ENCODE results near the gene ZNF22. TPM values are rescaled to one million over a fixed set of nuclear protein-coding genes. Genes with fewer than 3 reads are reported as not detected.

Gene ZNF22
- total RNA-seq, 1 donor from 2014 or later = 26.9 TPM

DNA sequence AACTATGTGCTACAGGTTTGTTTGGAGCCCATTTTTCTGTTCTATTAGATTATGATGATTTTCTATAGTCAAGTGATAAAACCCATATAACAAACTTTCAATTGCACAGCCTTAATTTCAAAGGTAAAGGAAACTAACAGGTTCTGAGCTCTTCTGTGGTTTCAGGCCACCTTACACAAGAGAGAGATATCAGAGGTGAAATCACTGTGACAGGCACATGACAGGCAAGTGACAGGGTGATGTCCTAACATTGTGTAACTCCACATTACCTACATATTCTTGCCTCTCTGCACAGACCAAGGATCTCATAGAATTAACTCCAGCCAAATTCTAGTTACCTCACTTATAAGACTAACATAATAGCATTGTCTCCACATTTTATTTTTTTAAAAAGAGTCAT is 35.0 kb downstream of the ZNF22 start:
- Histone ChIP-seq H3K4me3 (no peak overlapping the region), H3K4me1 (no peaks in the 10 kb centered on the region), H3K27me3 (no peaks in the 10 kb centered on the region), H3K9me3 (no peaks in the 10 kb centered on the region), H3K36me3 (no peaks in the 10 kb centered on the region), H3K27ac (no peak overlapping the region)
- ATAC-seq = no peak
- TF ChIP-seq, protein P1, sequence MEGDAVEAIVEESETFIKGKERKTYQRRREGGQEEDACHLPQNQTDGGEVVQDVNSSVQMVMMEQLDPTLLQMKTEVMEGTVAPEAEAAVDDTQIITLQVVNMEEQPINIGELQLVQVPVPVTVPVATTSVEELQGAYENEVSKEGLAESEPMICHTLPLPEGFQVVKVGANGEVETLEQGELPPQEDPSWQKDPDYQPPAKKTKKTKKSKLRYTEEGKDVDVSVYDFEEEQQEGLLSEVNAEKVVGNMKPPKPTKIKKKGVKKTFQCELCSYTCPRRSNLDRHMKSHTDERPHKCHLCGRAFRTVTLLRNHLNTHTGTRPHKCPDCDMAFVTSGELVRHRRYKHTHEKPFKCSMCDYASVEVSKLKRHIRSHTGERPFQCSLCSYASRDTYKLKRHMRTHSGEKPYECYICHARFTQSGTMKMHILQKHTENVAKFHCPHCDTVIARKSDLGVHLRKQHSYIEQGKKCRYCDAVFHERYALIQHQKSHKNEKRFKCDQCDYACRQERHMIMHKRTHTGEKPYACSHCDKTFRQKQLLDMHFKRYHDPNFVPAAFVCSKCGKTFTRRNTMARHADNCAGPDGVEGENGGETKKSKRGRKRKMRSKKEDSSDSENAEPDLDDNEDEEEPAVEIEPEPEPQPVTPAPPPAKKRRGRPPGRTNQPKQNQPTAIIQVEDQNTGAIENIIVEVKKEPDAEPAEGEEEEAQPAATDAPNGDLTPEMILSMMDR (IDR thresholded peaks at IDR 0.05) = no peak
- DNase-seq = no peak
- intact Hi-C loops (cut with DNase I) = no loop called here

- intact Hi-C loops (cut with DNase I) = no loop called here
- Histone ChIP-seq H3K27me3 (no peaks in the 10 kb centered on the region), H3K4me3 (no peak overlapping the region), H3K36me3 (no peaks in the 10 kb centered on the region), H3K9me3 (no peaks in the 10 kb centered on the region), H3K4me1 (no peaks in the 10 kb centered on the region), H3K27ac (no peak overlapping the region)
- no peak for ATAC-seq
- no peak for DNase-seq
- TF ChIP-seq, protein P1 (IDR thresholded peaks at IDR 0.05) = no peak
These were observed 40.3 kb downstream of the ZNF22 start for GRCh38 chr10:45040921-45041542.

- Histone ChIP-seq H3K4me1 (no peaks in the 10 kb centered on the region), H3K9me3 (no peaks in the 10 kb centered on the region), H3K27ac (no peak overlapping the region), H3K36me3 (no peaks in the 10 kb centered on the region), H3K27me3 (no peaks in the 10 kb centered on the region), H3K4me3 (no peak overlapping the region)
- ATAC-seq = no peak
- TF ChIP-seq, protein P1 (IDR thresholded peaks at IDR 0.05) = no peak
- intact Hi-C loops (cut with DNase I) = no loop called here
- no peak for DNase-seq
These were observed 43.6 kb downstream of the ZNF22 start for GRCh38 chr10:45044290-45044689.

DNA sequence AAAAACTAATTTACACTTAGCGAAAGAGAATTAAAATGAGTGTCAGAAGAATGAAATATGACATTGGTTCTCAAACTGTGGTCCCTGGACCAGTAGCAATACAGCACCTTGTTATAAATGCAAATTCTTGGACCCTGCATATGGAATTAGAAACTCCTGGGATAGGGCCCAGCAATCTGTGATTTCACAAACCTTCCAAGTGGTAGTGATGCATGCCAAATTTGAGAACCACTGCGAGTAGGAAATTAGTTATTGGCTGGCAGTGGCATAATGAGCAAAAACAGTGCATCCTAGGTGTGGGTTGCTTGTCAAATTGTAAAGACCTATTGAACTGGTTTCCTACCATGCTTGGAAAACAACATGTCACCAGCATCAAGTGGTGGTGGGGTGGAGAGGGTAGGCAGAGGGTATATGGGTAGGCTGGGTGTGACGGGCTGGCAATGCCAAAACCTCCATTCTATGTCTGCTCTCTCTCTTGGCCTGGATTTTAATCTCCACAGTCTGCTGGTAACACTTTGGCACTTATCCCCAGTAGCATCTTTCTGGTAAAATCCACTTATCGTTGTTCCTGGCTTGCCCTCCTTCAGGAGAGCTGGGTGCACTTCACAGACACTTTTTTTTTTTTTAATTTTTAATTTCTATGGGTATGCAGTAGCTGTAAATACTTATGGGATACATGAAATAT is 50.0 kb downstream of the ZNF22 start:
- intact Hi-C loops (cut with DNase I) = no loop called here
- DNase-seq (no peak), ATAC-seq (no peak)
- Histone ChIP-seq H3K4me3 (no peak overlapping the region), H3K9me3 (no peaks in the 10 kb centered on the region), H3K4me1 (no peaks in the 10 kb centered on the region), H3K36me3 (no peaks in the 10 kb centered on the region), H3K27ac (no peak overlapping the region), H3K27me3 (no peaks in the 10 kb centered on the region)
- TF ChIP-seq, protein P1 (IDR thresholded peaks at IDR 0.05) = no peak

GRCh38 chr10:45052700-45053099 is 52.0 kb downstream of the ZNF22 start:
- no peaks in the 10 kb centered on the region for H3K27me3 ChIP-seq
- ATAC-seq = no peak
- no peak overlapping the region for H3K4me3 ChIP-seq
- TF ChIP-seq, protein P1 (IDR thresholded peaks at IDR 0.05) = no peak
- intact Hi-C loops (cut with DNase I) = no loop called here
- H3K36me3 ChIP-seq = no peaks in the 10 kb centered on the region
- H3K4me1 ChIP-seq = no peaks in the 10 kb centered on the region
- no peaks in the 10 kb centered on the region for H3K9me3 ChIP-seq
- no peak overlapping the region for H3K27ac ChIP-seq
- no peak for DNase-seq

Measured in upper lobe of right lung (tissue), 1 donor.